Thoracic aorta (tissue), 2 donors: Measurements from ENCODE around the gene RNF146. TPM values are rescaled to one million over a fixed set of nuclear protein-coding genes. Genes with fewer than 3 reads are reported as not detected.

Experiments
- ATAC-seq: fragments of 150-250 bp; one replicate; pipeline ENCODE4 v1.8.0; 2017; ENCODE audit warnings: low read depth; ENCODE audit not compliant: insufficient number of reproducible peaks, low FRiP score
- DNase-seq: peaks from one replicate; pipeline ENCODE4 v3.0.0-alpha.2; 2020; ENCODE audit warnings: low spot score
- H3K27ac ChIP-seq, 2 donors: fragments of 200-600 bp; sonication (generic); 1 replicate in 1 of 2; 2 replicates in 1 of 2; pipeline ENCODE4 v1.5.1; 2016; ENCODE audit warnings: mild to moderate bottlenecking in 2 of 2, moderate library complexity in 2 of 2
- H3K27me3 ChIP-seq: fragments of 200-600 bp; sonication (generic); replicated peaks from 2 replicates; pipeline ENCODE4 v1.6.0; 2016; ENCODE audit warnings: mild to moderate bottlenecking; ENCODE audit not compliant: insufficient read depth
- H3K36me3 ChIP-seq: fragments of 200-600 bp; sonication (generic); one replicate; pipeline ENCODE4 v1.5.1; 2016
- H3K4me1 ChIP-seq, 2 donors: fragments of 200-600 bp; sonication (generic); 1 replicate in 1 of 2; 2 replicates in 1 of 2; pipeline versions ENCODE4 v1.5.1 to v1.6.0; 2016; ENCODE audit warnings: low read depth in 2 of 2, mild to moderate bottlenecking in 1 of 2; ENCODE audit not compliant: control insufficient read depth in 1 of 2
- H3K4me3 ChIP-seq: fragments of 200-600 bp; sonication (generic); 2 replicates; pipeline ENCODE4 v1.5.1; 2016; ENCODE audit warnings: mild to moderate bottlenecking
- H3K9me3 ChIP-seq: fragments of 200-600 bp; sonication (generic); 2 replicates; pipeline ENCODE4 v1.5.1; 2016
- total RNA-seq, 2 donors: library from RNA; depleted of rRNA; stranded (reverse); fragments of >200 nt; gene quantifications; one replicate each; pipeline versions ENCODE4 v1.1.0 to v1.2.3, GENCODE V29; 2016
- TF ChIP-seq, protein P1 (sequence below): fragments of 200-600 bp; sonication (generic); IDR thresholded peaks from one replicate; pipeline ENCODE4 v1.5.1; 2019; ENCODE audit warnings: antibody characterized with exemption

The RNF146 gene
- total RNA-seq, 2 donors from 2014 or later: 37.6 to 79.6 TPM

DNA sequence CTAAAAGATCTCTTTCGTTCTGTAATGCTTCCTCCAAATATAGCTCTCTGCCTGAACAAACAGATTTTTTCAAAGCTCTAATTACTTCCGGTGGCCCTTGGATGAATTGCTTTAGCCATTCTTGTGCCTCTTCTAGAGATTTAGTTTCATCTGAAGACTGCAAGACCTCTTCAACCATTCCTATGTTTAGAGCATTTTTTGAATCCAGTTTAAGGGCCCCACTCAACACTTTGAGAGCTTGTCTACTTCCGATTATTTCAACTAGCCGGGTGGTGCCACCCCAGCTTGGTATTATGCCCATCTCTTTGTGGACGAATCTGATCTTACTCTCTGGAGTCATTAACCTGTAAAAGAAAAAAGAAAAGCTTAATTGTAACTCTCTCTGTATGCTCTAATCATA is 23.3 kb downstream of the RNF146 start:
- TF ChIP-seq, protein P1, sequence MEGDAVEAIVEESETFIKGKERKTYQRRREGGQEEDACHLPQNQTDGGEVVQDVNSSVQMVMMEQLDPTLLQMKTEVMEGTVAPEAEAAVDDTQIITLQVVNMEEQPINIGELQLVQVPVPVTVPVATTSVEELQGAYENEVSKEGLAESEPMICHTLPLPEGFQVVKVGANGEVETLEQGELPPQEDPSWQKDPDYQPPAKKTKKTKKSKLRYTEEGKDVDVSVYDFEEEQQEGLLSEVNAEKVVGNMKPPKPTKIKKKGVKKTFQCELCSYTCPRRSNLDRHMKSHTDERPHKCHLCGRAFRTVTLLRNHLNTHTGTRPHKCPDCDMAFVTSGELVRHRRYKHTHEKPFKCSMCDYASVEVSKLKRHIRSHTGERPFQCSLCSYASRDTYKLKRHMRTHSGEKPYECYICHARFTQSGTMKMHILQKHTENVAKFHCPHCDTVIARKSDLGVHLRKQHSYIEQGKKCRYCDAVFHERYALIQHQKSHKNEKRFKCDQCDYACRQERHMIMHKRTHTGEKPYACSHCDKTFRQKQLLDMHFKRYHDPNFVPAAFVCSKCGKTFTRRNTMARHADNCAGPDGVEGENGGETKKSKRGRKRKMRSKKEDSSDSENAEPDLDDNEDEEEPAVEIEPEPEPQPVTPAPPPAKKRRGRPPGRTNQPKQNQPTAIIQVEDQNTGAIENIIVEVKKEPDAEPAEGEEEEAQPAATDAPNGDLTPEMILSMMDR: no peak
- Histone ChIP-seq H3K4me3 (no peak overlapping the region), H3K9me3 (no peaks in the 10 kb centered on the region), H3K27me3 (no peaks in the 10 kb centered on the region), H3K4me1 (peaks cover 34 to 42% of the 10 kb centered on the region in 2 donors), H3K36me3 (peaks cover 11% of the 10 kb centered on the region), H3K27ac (peak overlapping the region in 1 of 2 donors; percentile 39)
- ATAC-seq (no peak), DNase-seq (no peak)

DNA sequence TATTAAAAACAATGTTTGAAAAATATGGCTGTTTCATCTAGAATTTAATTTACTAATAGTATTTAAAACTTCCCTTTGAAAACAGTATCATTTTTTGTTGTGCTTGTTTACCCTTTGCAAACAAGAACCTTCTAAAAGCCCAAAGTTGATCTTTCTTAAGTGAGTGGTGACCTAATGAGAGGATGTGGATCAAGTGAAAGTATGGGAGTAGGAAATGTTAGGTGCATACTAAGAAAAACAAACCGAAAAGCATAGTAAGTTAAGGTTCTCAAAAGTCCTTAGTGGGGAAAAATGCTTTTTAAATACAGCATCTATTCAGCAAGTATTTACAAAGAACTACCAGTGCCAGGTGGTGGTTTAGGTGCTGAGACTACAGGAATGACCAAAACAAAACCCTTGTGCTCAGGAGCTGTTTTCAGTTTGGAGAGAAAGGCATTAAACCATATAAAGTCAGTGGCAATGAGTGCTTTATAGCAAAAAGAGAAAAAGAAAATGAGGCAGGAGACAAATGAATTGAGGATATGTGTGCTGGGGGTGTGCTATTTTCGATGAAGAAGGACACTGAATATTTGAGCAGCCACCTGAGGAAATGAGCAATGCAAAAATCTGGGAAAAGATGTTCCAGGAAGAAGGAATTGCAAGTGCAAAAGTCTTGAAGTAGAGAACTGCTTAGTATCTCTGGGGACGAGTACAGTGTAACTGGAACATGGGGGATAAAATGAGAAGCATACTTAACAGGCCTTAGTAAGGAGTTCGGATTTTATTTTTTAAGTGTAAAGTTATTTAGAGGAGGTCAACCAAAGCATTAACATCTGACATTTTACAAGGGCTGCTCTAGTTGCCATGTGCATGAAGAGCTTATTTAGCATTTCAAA is 24.0 kb downstream of the RNF146 start:
- DNase-seq (no peak), ATAC-seq (no peak)
- Histone ChIP-seq H3K9me3 (no peaks in the 10 kb centered on the region), H3K27ac (peak overlapping the region in 1 of 2 donors; percentile 39), H3K4me1 (peaks cover 34 to 42% of the 10 kb centered on the region in 2 donors), H3K36me3 (peaks cover 11% of the 10 kb centered on the region), H3K4me3 (peak overlapping the region; percentile 37), H3K27me3 (no peaks in the 10 kb centered on the region)
- TF ChIP-seq, protein P1: no peak

DNA sequence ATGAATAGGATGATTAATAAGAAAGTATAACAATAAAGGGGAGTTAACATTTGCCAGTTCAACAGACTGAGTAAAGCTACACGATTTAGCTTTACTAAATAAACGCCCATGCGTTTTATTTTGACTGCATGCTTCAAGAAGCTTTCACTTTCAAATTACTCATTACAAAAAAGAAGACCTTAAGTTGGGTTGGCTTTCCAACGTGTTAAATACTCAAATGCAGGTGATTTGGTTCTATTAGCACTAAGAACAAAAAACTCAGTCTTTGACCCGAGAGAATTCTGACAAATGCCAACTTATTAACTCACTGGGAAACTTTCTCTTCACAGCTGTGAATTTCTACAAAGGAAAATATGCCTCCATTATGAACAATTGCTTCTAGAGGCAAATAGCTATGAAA is 24.8 kb downstream of the RNF146 start:
- Histone ChIP-seq H3K27ac (no peak overlapping the region), H3K9me3 (no peaks in the 10 kb centered on the region), H3K36me3 (peaks cover 10% of the 10 kb centered on the region), H3K27me3 (no peaks in the 10 kb centered on the region), H3K4me3 (peak overlapping the region; percentile 37), H3K4me1 (peaks cover 34 to 42% of the 10 kb centered on the region in 2 donors)
- TF ChIP-seq, protein P1: no peak
- ATAC-seq: no peak
- DNase-seq: no peak

DNA sequence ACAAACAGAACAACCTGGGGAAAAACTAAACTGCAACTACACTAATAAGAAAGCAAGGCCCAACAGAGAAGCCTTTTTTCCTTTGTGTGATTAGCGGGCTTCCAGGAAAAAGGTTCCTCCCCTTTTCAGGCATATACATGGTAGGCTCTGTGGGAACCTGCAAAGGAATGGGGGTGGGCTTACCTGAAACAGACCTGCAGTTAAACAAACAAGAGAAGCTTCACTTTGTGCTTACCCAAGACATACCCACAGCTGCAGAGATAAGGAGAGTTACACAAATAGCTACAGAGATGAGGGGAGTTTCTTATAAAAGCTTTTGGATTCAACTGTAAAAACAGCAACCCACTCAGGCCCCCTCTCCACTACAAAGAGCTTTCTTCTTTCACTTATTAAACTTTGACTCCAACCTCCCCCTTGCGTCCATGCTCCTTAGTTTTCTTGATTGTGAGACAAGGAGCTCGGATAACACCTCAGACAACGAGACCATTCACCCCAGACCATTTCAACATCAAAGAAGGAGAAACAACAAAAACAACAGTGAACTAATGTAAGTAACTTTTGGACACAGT is 30.9 kb downstream of the RNF146 start:
- Histone ChIP-seq H3K4me3 (no peak overlapping the region), H3K36me3 (no peaks in the 10 kb centered on the region), H3K27me3 (no peaks in the 10 kb centered on the region), H3K4me1 (peaks cover 18 to 26% of the 10 kb centered on the region in 2 donors), H3K27ac (no peak overlapping the region), H3K9me3 (no peaks in the 10 kb centered on the region)
- DNase-seq (no peak), ATAC-seq (no peak)
- TF ChIP-seq, protein P1: no peak

DNA sequence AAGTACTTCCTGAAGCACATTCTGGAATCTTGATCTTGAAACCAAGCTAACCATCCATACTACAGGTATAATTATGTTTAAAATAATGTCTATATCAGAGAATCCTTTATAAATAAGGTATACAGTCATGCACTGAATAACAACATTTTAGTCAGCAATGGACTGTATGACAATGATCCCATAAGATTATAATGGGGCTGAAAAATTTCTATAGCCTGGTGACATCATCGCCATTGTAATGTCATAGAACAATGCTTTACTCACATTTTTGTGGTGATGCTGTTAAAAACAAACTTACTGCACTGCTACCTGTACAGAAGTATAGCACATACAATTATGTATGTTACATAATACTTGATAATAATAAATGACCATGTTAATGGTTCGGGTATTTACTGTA is 31.8 kb downstream of the RNF146 start:
- ATAC-seq: no peak
- Histone ChIP-seq H3K27me3 (no peaks in the 10 kb centered on the region), H3K9me3 (no peaks in the 10 kb centered on the region), H3K4me1 (peaks cover 20 to 29% of the 10 kb centered on the region in 2 donors), H3K36me3 (no peaks in the 10 kb centered on the region), H3K4me3 (no peak overlapping the region), H3K27ac (no peak overlapping the region)
- no peak for DNase-seq
- TF ChIP-seq, protein P1: no peak
